Prostate gland (tissue), 2 donors: ENCODE measurements around the gene CSAD.

ENCODE experiments used
- POLR2A ChIP-seq: fragments of 450-650 bp; IDR thresholded peaks from one replicate; pipeline ENCODE4 v1.6.1; 2016; ENCODE audit warnings: antibody characterized with exemption, mild to moderate bottlenecking
- TF ChIP-seq, protein P1 (sequence below), 4 experiments: fragments of 200-600 bp in 2 of 4; fragments of 450-650 bp in 2 of 4; sonication (generic) in 2 of 4; IDR thresholded peaks; 1 replicate in 3 of 4; 2 replicates in 1 of 4; pipeline ENCODE4 v1.5.1; 2016 to 2019; ENCODE audit warnings: antibody characterized with exemption in 4 of 4, mild to moderate bottlenecking in 2 of 4, moderate library complexity in 2 of 4

DNA sequence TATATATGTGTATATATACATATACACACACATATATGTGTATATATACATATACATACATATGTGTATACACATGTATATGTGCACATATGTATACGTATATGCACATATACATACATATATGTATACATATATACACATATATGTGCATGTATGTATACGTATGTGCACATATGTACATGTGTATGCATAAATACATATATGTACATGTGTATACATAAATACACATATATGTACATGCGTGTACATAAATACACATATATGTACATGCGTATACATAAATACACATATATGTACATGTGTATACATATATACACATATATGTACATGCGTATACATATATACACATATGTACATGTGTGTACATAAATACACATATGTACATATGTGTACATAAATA, 33.5 kb downstream of the CSAD start:
- no peak for TF ChIP-seq POLR2A
- TF ChIP-seq, protein P1, sequence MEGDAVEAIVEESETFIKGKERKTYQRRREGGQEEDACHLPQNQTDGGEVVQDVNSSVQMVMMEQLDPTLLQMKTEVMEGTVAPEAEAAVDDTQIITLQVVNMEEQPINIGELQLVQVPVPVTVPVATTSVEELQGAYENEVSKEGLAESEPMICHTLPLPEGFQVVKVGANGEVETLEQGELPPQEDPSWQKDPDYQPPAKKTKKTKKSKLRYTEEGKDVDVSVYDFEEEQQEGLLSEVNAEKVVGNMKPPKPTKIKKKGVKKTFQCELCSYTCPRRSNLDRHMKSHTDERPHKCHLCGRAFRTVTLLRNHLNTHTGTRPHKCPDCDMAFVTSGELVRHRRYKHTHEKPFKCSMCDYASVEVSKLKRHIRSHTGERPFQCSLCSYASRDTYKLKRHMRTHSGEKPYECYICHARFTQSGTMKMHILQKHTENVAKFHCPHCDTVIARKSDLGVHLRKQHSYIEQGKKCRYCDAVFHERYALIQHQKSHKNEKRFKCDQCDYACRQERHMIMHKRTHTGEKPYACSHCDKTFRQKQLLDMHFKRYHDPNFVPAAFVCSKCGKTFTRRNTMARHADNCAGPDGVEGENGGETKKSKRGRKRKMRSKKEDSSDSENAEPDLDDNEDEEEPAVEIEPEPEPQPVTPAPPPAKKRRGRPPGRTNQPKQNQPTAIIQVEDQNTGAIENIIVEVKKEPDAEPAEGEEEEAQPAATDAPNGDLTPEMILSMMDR (IDR thresholded peaks at IDR 0.05): no peak
